Upper lobe of left lung (tissue), 4 donors: ENCODE results near the gene CEBPE.

ENCODE experiments used
- POLR2A ChIP-seq, 4 donors: fragments of 450-650 bp; IDR thresholded peaks; one replicate each; pipeline ENCODE4 v1.5.1; 2016 to 2017; ENCODE audit warnings: antibody characterized with exemption in 4 of 4, mild to moderate bottlenecking in 2 of 4
- POLR2AphosphoS5 ChIP-seq, 2 donors: sonication (generic); formaldehyde crosslinking; IDR thresholded peaks; one replicate each; pipeline ENCODE4 v1.5.1; 2017; ENCODE audit warnings: antibody characterized with exemption in 2 of 2
- TF ChIP-seq, protein P1 (sequence below), 6 experiments: fragments of 450-650 bp in 4 of 6; fragments of 200-600 bp in 2 of 6; sonication (generic) in 2 of 6; IDR thresholded peaks; one replicate each; pipeline ENCODE4 v1.5.1; 2016 to 2019; ENCODE audit warnings: antibody characterized with exemption in 6 of 6

- TF ChIP-seq, protein P1, sequence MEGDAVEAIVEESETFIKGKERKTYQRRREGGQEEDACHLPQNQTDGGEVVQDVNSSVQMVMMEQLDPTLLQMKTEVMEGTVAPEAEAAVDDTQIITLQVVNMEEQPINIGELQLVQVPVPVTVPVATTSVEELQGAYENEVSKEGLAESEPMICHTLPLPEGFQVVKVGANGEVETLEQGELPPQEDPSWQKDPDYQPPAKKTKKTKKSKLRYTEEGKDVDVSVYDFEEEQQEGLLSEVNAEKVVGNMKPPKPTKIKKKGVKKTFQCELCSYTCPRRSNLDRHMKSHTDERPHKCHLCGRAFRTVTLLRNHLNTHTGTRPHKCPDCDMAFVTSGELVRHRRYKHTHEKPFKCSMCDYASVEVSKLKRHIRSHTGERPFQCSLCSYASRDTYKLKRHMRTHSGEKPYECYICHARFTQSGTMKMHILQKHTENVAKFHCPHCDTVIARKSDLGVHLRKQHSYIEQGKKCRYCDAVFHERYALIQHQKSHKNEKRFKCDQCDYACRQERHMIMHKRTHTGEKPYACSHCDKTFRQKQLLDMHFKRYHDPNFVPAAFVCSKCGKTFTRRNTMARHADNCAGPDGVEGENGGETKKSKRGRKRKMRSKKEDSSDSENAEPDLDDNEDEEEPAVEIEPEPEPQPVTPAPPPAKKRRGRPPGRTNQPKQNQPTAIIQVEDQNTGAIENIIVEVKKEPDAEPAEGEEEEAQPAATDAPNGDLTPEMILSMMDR (IDR thresholded peaks at IDR 0.05): no peak
- TF ChIP-seq POLR2A (IDR thresholded peaks at IDR 0.05) (no peak), POLR2AphosphoS5 (IDR thresholded peaks at IDR 0.05) (no peak)
These were observed 27.5 kb downstream of the CEBPE start for GRCh38 chr14:23091294-23092225.
